ENCODE results near the gene UMPS. TPM values are rescaled to one million over a fixed set of nuclear protein-coding genes. Genes with fewer than 3 reads are reported as not detected.

Gene UMPS
- polyA plus RNA-seq, 2 of the 4 experiments (the other 2 are of a cell fraction), result 53.0 to 64.4 TPM

- H3K4me1 ChIP-seq, result 0 out of 3 replicates have a peak, but pooled peaks cover 5% of the 10 kb centered on the region
- DNase-seq (ENCODE audit: low read depth in 1 of 2, low spot score in 1 of 2) (no peak), FAIRE-seq (no peak), ATAC-seq (no peak; a peak in 1 of 6 replicates)
- H3K4me3 ChIP-seq, result no peak overlapping the region
- no peak overlapping the region for H3K27ac ChIP-seq
- H3K9me3 ChIP-seq, result no peaks in the 10 kb centered on the region
- TF ChIP-seq KDM5A (IDR thresholded peaks at IDR 0.05), result no peak
- TF ChIP-seq RAD21 (conservative IDR thresholded peaks at IDR 0.05 in 1 of 2, IDR thresholded peaks at IDR 0.05 in 1 of 2), result no peak
- no peak for TF ChIP-seq RARB (CRISPR knock-in tag; IDR thresholded peaks at IDR 0.05)
- no peak for TF ChIP-seq NFE2L2 (conservative IDR thresholded peaks at IDR 0.05; ENCODE audit: low read length)
- no peak for TF ChIP-seq ATOH8 (CRISPR knock-in tag; IDR thresholded peaks at IDR 0.05; ENCODE audit: low read depth)
- TF ChIP-seq ZSCAN20 (CRISPR knock-in tag; IDR thresholded peaks at IDR 0.05), result no peak
- no peak for TF ChIP-seq HDAC2 (IDR thresholded peaks at IDR 0.05)
- no peak for TF ChIP-seq MYC (IDR thresholded peaks at IDR 0.05; ENCODE audit: borderline replicate concordance, low read length)
- no peak for TF ChIP-seq EHMT2 (IDR thresholded peaks at IDR 0.05; ENCODE audit: low read depth)
- TF ChIP-seq REST (IDR thresholded peaks at IDR 0.05), result no peak
- TF ChIP-seq USF2 (IDR thresholded peaks at IDR 0.05), result no peak
- TF ChIP-seq HMGXB4 (CRISPR knock-in tag; IDR thresholded peaks at IDR 0.05; ENCODE audit: borderline replicate concordance), result no peak
- TF ChIP-seq SREBF2 (IDR thresholded peaks at IDR 0.05), result no peak
- no peak for TF ChIP-seq ESRRA (IDR thresholded peaks at IDR 0.05; ENCODE audit: borderline replicate concordance, low read length)
- no peak for TF ChIP-seq RCOR1 (IDR thresholded peaks at IDR 0.05; ENCODE audit: low read depth, low read length)
- TF ChIP-seq ELK1 (IDR thresholded peaks at IDR 0.05; ENCODE audit: low read depth, low read length), result no peak
- no peak for TF ChIP-seq ZFP36 (IDR thresholded peaks at IDR 0.05; ENCODE audit: borderline replicate concordance, partially characterized antibody)
- WGBS (ENCODE audit: missing lambda C conversion rate), result 52% methylated on average over 2 of the region's 5 CpGs
- no peak overlapping the region for H3K4me2 ChIP-seq
- CTCF ChIA-PET, result interaction anchor here (1.5 to 1.8 kb wide), 3 partner anchors 10 to 150 kb away, joined by 4 to 13 read pairs (median 8); no protein-coding TSS in a partner anchor
- POLR2A ChIA-PET, result interaction anchor here (1.0 kb wide), 1 partner anchor 21 kb away, joined by 5 read pairs; the partner anchor contains the start of gene UMPS
Measured at GRCh38 chr3:124751501-124751900, 21.2 kb downstream of the UMPS start.
